ENCODE data around the gene LHFPL3. TPM values are rescaled to one million over a fixed set of nuclear protein-coding genes. Genes with fewer than 3 reads are reported as not detected.

LHFPL3 gene
- total RNA-seq, 4 donors from 2014 or later = not detected

GRCh38 chr7:104652434-104652833, 324.0 kb downstream of the LHFPL3 start:
- intact Hi-C loops (cut with DNase I) = no loop called here
- 75% methylated on average over 4 of the region's 4 CpGs for WGBS
- DNase-seq (ENCODE audit: extremely low spot score) = no peak
- Histone ChIP-seq H3K27ac (replicated peaks in 1 of 4) (no peak overlapping the region), H3K27me3 (no peaks in the 10 kb centered on the region), H3K9me3 (no peaks in the 10 kb centered on the region), H3K4me3 (no peak overlapping the region), H3K4me1 (no peaks in the 10 kb centered on the region), H3K36me3 (no peaks in the 10 kb centered on the region)
- TF ChIP-seq CTCF (IDR thresholded peaks at IDR 0.05) (no peak), POLR2A (IDR thresholded peaks at IDR 0.05; ENCODE audit: low read depth) (no peak), EP300 (IDR thresholded peaks at IDR 0.05) (no peak), POLR2AphosphoS5 (IDR thresholded peaks at IDR 0.05) (no peak)

- no peak for DNase-seq (ENCODE audit: extremely low spot score)
- TF ChIP-seq EP300 (IDR thresholded peaks at IDR 0.05) (no peak), POLR2AphosphoS5 (IDR thresholded peaks at IDR 0.05) (no peak), POLR2A (IDR thresholded peaks at IDR 0.05; ENCODE audit: low read depth) (no peak), CTCF (IDR thresholded peaks at IDR 0.05) (no peak)
- H3K4me3 ChIP-seq = no peak overlapping the region
- 35% methylated on average over 1 of the region's 1 CpG for WGBS
- H3K36me3 ChIP-seq = no peaks in the 10 kb centered on the region
- no peaks in the 10 kb centered on the region for H3K9me3 ChIP-seq
- intact Hi-C loops (cut with DNase I) = no loop called here
- H3K4me1 ChIP-seq = no peaks in the 10 kb centered on the region
- H3K27me3 ChIP-seq = no peaks in the 10 kb centered on the region
- H3K27ac ChIP-seq (replicated peaks in 1 of 4) = no peak overlapping the region
Measured at GRCh38 chr7:104652865-104653264, 324.5 kb downstream of the LHFPL3 start.

GRCh38 chr7:104653825-104654401, 325.5 kb downstream of the LHFPL3 start:
- no peaks in the 10 kb centered on the region for H3K9me3 ChIP-seq
- H3K36me3 ChIP-seq = no peaks in the 10 kb centered on the region
- H3K27ac ChIP-seq (replicated peaks in 1 of 4) = no peak overlapping the region
- no peak overlapping the region for H3K4me3 ChIP-seq
- DNase-seq (ENCODE audit: extremely low spot score) = no peak
- no peaks in the 10 kb centered on the region for H3K27me3 ChIP-seq
- WGBS = 56% methylated on average over 4 of the region's 4 CpGs
- TF ChIP-seq CTCF (IDR thresholded peaks at IDR 0.05) (no peak), POLR2A (IDR thresholded peaks at IDR 0.05; ENCODE audit: low read depth) (no peak), POLR2AphosphoS5 (IDR thresholded peaks at IDR 0.05) (no peak), EP300 (IDR thresholded peaks at IDR 0.05) (no peak)
- intact Hi-C loops (cut with DNase I) = no loop called here
- H3K4me1 ChIP-seq = no peaks in the 10 kb centered on the region

- H3K27me3 ChIP-seq = no peaks in the 10 kb centered on the region
- H3K27ac ChIP-seq (replicated peaks in 1 of 4) = no peak overlapping the region
- H3K9me3 ChIP-seq = no peaks in the 10 kb centered on the region
- H3K4me1 ChIP-seq = no peaks in the 10 kb centered on the region
- H3K36me3 ChIP-seq = no peaks in the 10 kb centered on the region
- no peak for TF ChIP-seq POLR2AphosphoS5 (IDR thresholded peaks at IDR 0.05)
- no peak for TF ChIP-seq POLR2A (IDR thresholded peaks at IDR 0.05; ENCODE audit: low read depth)
- no peak for TF ChIP-seq CTCF (IDR thresholded peaks at IDR 0.05)
- no peak for TF ChIP-seq EP300 (IDR thresholded peaks at IDR 0.05)
- no peak overlapping the region for H3K4me3 ChIP-seq
- no peak for DNase-seq (ENCODE audit: extremely low spot score)
- 77% methylated on average over 3 of the region's 3 CpGs for WGBS
- intact Hi-C loops (cut with DNase I) = no loop called here
Measured at GRCh38 chr7:104655592-104655991, 327.2 kb downstream of the LHFPL3 start.

GRCh38 chr7:104656467-104656866, 328.1 kb downstream of the LHFPL3 start:
- TF ChIP-seq CTCF (IDR thresholded peaks at IDR 0.05) = no peak
- no peak overlapping the region for H3K4me3 ChIP-seq

More at GRCh38 chr7:104656467-104656866, 328.1 kb downstream of the LHFPL3 start:
- Histone ChIP-seq H3K27me3 (no peaks in the 10 kb centered on the region), H3K36me3 (no peaks in the 10 kb centered on the region), H3K27ac (replicated peaks in 1 of 4) (no peak overlapping the region), H3K9me3 (no peaks in the 10 kb centered on the region), H3K4me1 (no peaks in the 10 kb centered on the region)
- intact Hi-C loops (cut with DNase I) = no loop called here
- DNase-seq (ENCODE audit: extremely low spot score) = no peak
- 60% methylated on average over 1 of the region's 1 CpG for WGBS

All from esophagus muscularis mucosa (tissue), 4 donors.